Osteocyte (in vitro differentiated cells): ENCODE measurements around the gene ACTMAP. TPM values are rescaled to one million over a fixed set of nuclear protein-coding genes. Genes with fewer than 3 reads are reported as not detected.
"Not testable (repeated sequence)": the region's sequence is repeated elsewhere in the genome, so short reads cannot be mapped to it uniquely, and the experiment has no call there.

Experiments
- DNase-seq: peaks from one replicate; pipeline ENCODE4 v3.0.0; 2021; ENCODE audit warnings: mixed read lengths; ENCODE audit not compliant: unreplicated experiment; ENCODE audit errors: extremely low spot score
- H3K27ac Mint-ChIP-seq: one replicate; pipeline ENCODE4 v1.8.0; 2021; ENCODE audit warnings: mild to moderate bottlenecking, mixed read lengths; ENCODE audit not compliant: unreplicated experiment
- H3K27me3 Mint-ChIP-seq: one replicate; pipeline ENCODE4 v1.8.0; 2021; ENCODE audit warnings: mixed read lengths; ENCODE audit not compliant: unreplicated experiment
- H3K36me3 Mint-ChIP-seq: one replicate; pipeline ENCODE4 v1.8.0; 2021; ENCODE audit warnings: mixed read lengths; ENCODE audit not compliant: unreplicated experiment
- H3K4me1 Mint-ChIP-seq: one replicate; pipeline ENCODE4 v1.8.0; 2021; ENCODE audit warnings: mixed read lengths; ENCODE audit not compliant: unreplicated experiment
- H3K4me3 Mint-ChIP-seq: one replicate; pipeline ENCODE4 v1.8.0; 2021; ENCODE audit warnings: mild to moderate bottlenecking, moderate library complexity, mixed read lengths; ENCODE audit not compliant: unreplicated experiment
- H3K9me3 Mint-ChIP-seq: one replicate; pipeline ENCODE4 v1.8.0; 2021; ENCODE audit warnings: mixed read lengths; ENCODE audit not compliant: unreplicated experiment
- total RNA-seq: library from RNA; stranded (reverse); gene quantifications from 2 replicates; pipeline ENCODE4 v1.2.1, GENCODE V29; 2021
- TF ChIP-seq, protein P1 (sequence below): fragments of 200-600 bp; sonication (generic); IDR thresholded peaks from 2 replicates; pipeline ENCODE4 v1.5.0; 2021; ENCODE audit warnings: antibody characterized with exemption, mild to moderate bottlenecking, moderate library complexity

The ACTMAP gene
- total RNA-seq, 1 donor from 2014 or later = 14.6 TPM

DNA sequence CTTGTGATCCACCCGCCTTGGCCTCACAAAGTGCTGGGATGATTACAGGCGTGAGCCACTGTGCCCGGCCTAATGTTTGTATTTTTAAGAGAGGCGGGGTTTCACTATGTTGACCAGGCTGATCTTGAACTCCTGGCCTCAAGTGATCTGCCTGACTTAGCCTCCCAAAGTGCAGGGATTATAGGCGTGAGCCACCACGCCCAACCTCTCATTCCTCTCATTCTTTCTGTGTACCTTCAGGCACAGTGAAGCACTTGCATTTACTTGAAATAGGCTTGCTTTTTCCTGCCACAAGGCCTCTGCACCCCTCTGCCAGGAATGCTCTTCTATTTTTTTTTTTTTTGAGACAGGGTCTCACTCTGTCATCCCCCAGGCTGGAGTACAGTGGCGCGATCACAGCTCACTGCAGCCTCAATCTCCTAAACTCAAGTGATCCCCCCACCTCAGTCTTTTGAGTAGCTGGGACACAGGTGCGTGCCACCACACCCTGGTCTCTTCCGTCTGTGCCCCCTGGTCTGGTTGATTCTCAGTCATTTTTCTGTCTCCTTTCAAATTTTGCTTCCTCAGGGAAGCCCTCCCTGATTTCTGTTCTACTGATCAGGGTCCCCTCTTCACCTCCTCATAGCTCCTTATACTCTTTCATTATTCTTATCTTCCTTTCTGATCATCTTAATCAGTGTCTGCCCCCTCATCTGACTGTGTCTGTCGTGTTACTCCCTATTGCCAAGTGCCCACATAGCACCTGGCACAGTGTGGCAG, 15.1 kb downstream of the ACTMAP start:
- H3K27ac Mint-ChIP-seq = no peak overlapping the region
- no peak overlapping the region for H3K4me3 Mint-ChIP-seq
- H3K27me3 Mint-ChIP-seq = no peaks in the 10 kb centered on the region
- TF ChIP-seq, protein P1, sequence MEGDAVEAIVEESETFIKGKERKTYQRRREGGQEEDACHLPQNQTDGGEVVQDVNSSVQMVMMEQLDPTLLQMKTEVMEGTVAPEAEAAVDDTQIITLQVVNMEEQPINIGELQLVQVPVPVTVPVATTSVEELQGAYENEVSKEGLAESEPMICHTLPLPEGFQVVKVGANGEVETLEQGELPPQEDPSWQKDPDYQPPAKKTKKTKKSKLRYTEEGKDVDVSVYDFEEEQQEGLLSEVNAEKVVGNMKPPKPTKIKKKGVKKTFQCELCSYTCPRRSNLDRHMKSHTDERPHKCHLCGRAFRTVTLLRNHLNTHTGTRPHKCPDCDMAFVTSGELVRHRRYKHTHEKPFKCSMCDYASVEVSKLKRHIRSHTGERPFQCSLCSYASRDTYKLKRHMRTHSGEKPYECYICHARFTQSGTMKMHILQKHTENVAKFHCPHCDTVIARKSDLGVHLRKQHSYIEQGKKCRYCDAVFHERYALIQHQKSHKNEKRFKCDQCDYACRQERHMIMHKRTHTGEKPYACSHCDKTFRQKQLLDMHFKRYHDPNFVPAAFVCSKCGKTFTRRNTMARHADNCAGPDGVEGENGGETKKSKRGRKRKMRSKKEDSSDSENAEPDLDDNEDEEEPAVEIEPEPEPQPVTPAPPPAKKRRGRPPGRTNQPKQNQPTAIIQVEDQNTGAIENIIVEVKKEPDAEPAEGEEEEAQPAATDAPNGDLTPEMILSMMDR = no peak
- no peak for DNase-seq
- no peaks in the 10 kb centered on the region for H3K4me1 Mint-ChIP-seq
- no peaks in the 10 kb centered on the region for H3K9me3 Mint-ChIP-seq
- peaks cover 47% of the 10 kb centered on the region for H3K36me3 Mint-ChIP-seq

DNA sequence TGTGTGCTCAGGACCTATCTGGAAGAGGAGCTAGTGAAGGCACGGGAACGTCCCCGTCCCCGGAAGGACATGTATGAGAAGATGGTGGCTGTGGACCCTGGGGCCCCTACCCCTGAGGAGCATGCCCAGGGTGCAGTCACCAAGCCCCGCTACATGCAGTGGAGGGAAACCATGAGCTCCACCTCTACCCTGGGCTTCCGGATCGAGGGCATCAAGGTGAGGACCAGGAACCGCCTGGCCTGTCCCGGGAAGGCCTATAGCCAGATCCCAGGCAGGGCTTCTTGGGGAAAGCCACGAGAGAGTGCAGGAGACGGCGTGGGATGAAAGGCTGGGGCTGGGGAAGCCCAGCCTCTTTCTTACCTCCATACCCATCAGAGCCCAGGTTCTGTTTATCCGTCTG, 17.1 kb downstream of the ACTMAP start:
- TF ChIP-seq, protein P1 = no peak
- Mint-ChIP-seq H3K27me3 (no peaks in the 10 kb centered on the region), H3K9me3 (no peaks in the 10 kb centered on the region), H3K36me3 (peaks cover 45% of the 10 kb centered on the region), H3K4me3 (no peak overlapping the region), H3K27ac (no peak overlapping the region), H3K4me1 (no peaks in the 10 kb centered on the region)
- DNase-seq = no peak

DNA sequence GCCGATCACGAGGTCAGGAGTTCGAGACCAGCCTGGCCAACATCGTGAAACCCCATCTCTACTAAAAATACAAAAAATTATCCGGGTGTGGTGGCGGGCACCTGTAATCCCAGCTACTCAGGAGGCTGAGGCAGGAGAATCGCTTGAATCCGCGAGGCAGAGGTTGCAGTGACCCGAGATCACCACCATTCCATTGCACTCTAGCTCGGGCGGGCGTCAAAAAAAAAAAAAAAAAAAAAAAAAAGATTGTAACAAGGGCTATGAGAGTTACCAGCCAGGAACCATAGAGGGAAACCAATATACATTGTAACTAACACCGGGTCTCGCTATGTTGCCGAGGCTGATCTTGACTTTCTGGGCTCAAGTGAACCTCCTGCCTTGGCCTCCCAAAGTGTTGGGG, 18.0 kb downstream of the ACTMAP start:
- not testable (repeated sequence) for H3K27ac Mint-ChIP-seq, H3K9me3 Mint-ChIP-seq, H3K27me3 Mint-ChIP-seq, H3K4me1 Mint-ChIP-seq, DNase-seq, H3K4me3 Mint-ChIP-seq
- H3K36me3 Mint-ChIP-seq = peaks cover 46% of the 10 kb centered on the region

DNA sequence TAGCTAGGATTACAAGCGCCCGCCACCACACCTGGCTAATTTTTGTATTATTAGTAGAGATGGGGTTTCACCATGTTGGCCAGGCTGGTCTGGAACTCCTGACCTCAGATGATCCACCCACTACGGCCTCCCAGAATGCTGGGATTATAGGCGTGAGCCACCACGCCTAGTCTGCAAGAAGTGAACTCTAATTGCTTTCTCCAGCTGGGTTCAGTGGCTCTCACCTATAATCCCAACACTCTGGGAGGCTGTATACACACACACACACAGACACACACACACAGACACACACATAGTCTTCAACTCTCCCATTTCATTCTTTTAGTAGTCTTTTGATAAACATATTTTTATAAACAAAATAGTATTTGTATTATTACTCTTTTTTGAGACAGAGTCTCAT, 20.2 kb downstream of the ACTMAP start:
- peaks cover 43% of the 10 kb centered on the region for H3K36me3 Mint-ChIP-seq
- H3K4me1 Mint-ChIP-seq, H3K9me3 Mint-ChIP-seq, DNase-seq, H3K27me3 Mint-ChIP-seq, H3K4me3 Mint-ChIP-seq, H3K27ac Mint-ChIP-seq: not testable (repeated sequence)

DNA sequence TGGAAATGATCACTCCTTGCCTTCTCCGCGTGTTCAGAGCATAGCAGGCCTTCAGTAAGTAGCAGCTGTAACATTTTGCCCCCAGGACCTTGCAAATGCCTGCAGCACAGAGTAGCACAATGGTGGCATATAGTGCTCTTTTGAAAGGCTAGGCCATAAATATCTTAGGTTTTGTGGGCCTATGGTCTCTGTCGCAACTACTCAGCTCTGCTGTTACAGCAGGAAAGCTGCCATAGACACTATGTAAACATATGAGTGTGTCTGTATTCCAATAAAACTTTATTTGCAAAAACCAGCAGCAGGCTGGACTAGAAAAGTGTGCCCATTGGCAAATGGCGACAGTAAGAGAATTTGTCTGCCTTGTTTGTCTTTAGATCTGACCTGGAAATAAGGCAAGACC, 24.0 kb downstream of the ACTMAP start:
- DNase-seq = no peak
- Mint-ChIP-seq H3K4me3 (no peak overlapping the region), H3K9me3 (no peaks in the 10 kb centered on the region), H3K27me3 (no peaks in the 10 kb centered on the region), H3K4me1 (peaks cover 6% of the 10 kb centered on the region), H3K36me3 (peaks cover 31% of the 10 kb centered on the region), H3K27ac (no peak overlapping the region)
- TF ChIP-seq, protein P1 = no peak

DNA sequence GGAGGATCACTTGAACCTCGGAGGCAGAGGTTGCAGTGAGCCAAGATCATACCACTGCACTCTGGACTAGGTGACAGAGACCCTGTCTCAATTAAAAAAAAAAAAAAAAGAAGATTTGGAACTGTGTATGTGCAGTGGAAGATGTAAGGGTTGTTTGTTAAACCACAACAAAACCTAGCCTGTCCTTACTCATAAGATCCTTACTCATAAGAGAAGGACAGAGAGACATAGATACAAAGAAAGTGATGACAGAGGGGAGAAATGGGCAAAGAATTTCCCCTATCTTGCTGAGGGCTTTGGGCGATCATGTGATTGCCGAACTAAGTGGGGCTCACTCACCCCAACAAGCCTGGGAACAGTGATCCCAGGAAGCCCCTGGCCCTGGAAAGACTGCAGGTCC, 25.4 kb downstream of the ACTMAP start:
- no peaks in the 10 kb centered on the region for H3K9me3 Mint-ChIP-seq
- no peak overlapping the region for H3K27ac Mint-ChIP-seq
- DNase-seq = no peak
- no peak overlapping the region for H3K4me3 Mint-ChIP-seq
- TF ChIP-seq, protein P1 = no peak
- H3K4me1 Mint-ChIP-seq = peaks cover 19% of the 10 kb centered on the region
- peaks cover 29% of the 10 kb centered on the region for H3K36me3 Mint-ChIP-seq
- no peaks in the 10 kb centered on the region for H3K27me3 Mint-ChIP-seq
